ENCODE results near the gene CTNNA1. TPM values are rescaled to one million over a fixed set of nuclear protein-coding genes. Genes with fewer than 3 reads are reported as not detected.

Gene CTNNA1
- total RNA-seq, 1 donor from 2014 or later: 361 TPM

DNA sequence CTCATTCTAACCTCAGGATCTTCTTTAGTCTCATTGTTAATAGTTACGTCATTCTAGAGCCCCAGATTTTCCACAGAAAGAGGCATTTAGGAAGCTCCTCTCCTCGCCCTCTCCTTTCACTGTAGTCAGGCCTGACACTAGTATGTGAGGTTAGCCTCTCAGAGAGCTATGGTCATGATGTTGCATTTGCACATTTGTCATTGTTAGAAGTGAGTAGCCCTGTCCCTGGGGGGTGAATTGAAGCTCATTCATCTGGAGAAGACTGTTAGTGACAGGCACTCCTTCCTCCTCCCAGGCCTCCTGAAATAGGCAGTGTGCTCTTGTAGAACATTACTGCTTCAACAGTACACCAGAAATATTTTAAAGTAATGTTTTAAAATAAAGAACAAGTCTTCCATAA, 148.5 kb downstream of the CTNNA1 start:
- H3K27ac ChIP-seq: no peak overlapping the region
- no peak overlapping the region for H3K4me3 ChIP-seq
- H3K27me3 ChIP-seq (ENCODE audit: low read depth): no peaks in the 10 kb centered on the region
- DNase-seq (no peak), ATAC-seq (no peak)
- H3K36me3 ChIP-seq: peaks cover 63% of the 10 kb centered on the region
- H3K4me1 ChIP-seq: peaks cover 25% of the 10 kb centered on the region
- no peaks in the 10 kb centered on the region for H3K9me3 ChIP-seq
- TF ChIP-seq, protein P1, sequence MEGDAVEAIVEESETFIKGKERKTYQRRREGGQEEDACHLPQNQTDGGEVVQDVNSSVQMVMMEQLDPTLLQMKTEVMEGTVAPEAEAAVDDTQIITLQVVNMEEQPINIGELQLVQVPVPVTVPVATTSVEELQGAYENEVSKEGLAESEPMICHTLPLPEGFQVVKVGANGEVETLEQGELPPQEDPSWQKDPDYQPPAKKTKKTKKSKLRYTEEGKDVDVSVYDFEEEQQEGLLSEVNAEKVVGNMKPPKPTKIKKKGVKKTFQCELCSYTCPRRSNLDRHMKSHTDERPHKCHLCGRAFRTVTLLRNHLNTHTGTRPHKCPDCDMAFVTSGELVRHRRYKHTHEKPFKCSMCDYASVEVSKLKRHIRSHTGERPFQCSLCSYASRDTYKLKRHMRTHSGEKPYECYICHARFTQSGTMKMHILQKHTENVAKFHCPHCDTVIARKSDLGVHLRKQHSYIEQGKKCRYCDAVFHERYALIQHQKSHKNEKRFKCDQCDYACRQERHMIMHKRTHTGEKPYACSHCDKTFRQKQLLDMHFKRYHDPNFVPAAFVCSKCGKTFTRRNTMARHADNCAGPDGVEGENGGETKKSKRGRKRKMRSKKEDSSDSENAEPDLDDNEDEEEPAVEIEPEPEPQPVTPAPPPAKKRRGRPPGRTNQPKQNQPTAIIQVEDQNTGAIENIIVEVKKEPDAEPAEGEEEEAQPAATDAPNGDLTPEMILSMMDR (IDR thresholded peaks at IDR 0.05): no peak
- intact Hi-C loops (cut with DNase I): no loop called here

DNA sequence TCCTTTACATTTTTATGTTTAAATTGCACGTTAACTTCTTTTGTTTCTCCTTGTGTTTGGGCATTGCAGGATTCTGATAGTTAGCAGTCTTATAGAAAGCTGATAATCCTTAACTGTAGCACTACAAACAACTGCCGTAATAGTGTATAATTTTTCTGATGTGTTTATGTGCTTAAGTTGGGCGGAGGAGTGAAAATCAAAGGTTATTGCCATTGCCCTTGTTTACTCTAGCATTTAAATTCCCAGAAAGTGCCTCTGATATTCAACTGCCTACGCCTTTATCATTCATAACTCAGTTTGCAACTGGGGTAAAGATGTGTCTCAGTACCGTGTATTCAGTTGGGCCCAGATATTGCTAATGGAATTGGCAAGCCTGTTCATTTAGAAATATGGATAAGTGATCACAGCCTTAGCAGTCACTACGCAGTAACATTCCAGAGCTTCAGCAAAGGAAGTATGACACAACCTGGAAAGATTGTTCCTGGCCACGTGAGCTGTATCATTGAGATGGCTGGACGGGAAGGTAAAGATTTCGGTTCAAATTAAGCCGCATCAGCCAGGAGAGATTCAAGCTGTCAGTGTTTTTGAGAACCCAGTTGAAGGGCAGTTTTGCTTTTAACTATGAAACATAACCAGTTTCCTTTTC, 150.0 kb downstream of the CTNNA1 start:
- TF ChIP-seq, protein P1 (IDR thresholded peaks at IDR 0.05): no peak
- Histone ChIP-seq H3K9me3 (no peaks in the 10 kb centered on the region), H3K27ac (no peak overlapping the region), H3K4me3 (no peak overlapping the region), H3K27me3 (ENCODE audit: low read depth) (no peaks in the 10 kb centered on the region), H3K36me3 (peaks cover 75% of the 10 kb centered on the region), H3K4me1 (peaks cover 25% of the 10 kb centered on the region)
- DNase-seq (no peak), ATAC-seq (no peak)
- intact Hi-C loops (cut with DNase I): no loop called here

DNA sequence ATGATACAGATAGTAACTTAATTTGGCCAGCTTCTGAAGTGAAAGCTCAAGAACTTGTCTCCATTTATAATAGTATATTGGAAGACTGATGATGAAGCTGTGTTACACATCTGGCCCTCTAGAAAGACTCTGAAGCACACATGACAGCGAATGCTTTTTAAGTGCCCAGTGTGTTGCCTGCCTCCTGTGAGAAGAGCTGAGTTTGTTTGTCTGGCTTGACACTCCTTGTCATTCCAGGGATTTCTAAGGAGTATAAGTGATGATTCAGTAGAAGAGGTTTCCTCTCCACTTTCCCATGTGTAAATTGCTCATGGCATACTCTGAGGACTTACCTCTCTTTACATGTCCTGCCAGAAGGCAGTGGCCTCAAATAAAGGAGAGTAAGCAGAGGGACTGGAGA, 152.3 kb downstream of the CTNNA1 start:
- H3K9me3 ChIP-seq: no peaks in the 10 kb centered on the region
- intact Hi-C loops (cut with DNase I): no loop called here
- TF ChIP-seq, protein P1 (IDR thresholded peaks at IDR 0.05): no peak
- peaks cover 19% of the 10 kb centered on the region for H3K4me1 ChIP-seq
- DNase-seq: no peak
- H3K36me3 ChIP-seq: peaks cover 82% of the 10 kb centered on the region
- no peak overlapping the region for H3K4me3 ChIP-seq
- H3K27me3 ChIP-seq (ENCODE audit: low read depth): no peaks in the 10 kb centered on the region
- ATAC-seq: peak; percentile 59 to 74
- no peak overlapping the region for H3K27ac ChIP-seq

DNA sequence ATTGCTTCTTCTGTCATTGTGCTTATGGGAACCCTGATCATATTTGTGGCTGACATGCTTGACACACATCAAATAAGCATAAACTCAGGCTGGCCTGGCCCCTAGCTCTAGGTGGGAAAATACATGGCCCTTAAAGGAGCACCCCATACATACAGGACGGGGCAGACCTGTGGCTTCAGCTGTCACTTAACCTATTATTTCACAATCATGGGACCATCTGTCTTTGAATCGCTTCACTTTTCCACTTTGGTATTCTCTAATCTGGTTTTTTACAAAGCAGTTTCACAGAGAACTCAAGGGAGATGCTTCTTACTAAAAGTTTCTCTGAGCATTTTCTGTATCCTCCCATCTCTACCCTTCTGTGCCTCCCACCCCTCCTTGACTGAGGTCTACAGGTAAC, 156.5 kb downstream of the CTNNA1 start:
- H3K27ac ChIP-seq: no peak overlapping the region
- H3K9me3 ChIP-seq: no peaks in the 10 kb centered on the region
- TF ChIP-seq, protein P1 (IDR thresholded peaks at IDR 0.05): no peak
- ATAC-seq (no peak), DNase-seq (no peak)
- no peak overlapping the region for H3K4me3 ChIP-seq
- intact Hi-C loops (cut with DNase I): no loop called here
- H3K36me3 ChIP-seq: peaks cover 73% of the 10 kb centered on the region
- H3K4me1 ChIP-seq: no peaks in the 10 kb centered on the region
- H3K27me3 ChIP-seq (ENCODE audit: low read depth): no peaks in the 10 kb centered on the region

DNA sequence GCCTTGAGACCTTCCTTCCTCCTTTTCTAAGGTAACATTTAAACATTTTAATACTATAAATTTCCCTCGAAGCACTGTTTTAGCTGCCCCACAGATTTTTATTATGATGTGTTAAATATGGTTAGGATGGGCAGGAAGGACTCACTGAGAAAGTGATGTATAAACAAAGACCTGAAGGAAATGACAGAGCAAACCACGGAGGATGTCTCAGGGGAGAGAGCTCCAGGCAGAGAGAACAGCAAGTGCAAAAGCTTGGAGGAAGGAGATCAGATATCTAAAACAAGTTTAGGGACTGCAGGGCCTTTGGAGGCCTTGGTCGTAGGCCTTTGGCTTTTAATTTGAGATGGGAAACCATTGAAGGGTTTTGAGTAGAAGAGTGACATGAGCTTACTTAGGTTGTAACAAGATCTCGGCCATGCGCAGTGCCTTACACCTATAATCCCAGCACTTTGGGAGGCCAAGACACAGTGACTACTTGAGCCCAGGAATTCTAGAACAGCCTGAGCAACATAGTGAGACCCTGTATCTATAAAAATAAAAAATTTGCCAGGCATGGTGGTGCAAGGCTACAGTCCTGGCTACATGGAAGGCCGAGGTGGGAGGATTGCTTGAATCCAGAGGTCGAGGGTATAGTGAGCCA, 157.4 kb downstream of the CTNNA1 start:
- intact Hi-C loops (cut with DNase I): no loop called here
- ATAC-seq (no peak), DNase-seq (no peak)
- Histone ChIP-seq H3K27me3 (ENCODE audit: low read depth) (no peaks in the 10 kb centered on the region), H3K4me1 (no peaks in the 10 kb centered on the region), H3K4me3 (no peak overlapping the region), H3K9me3 (no peaks in the 10 kb centered on the region), H3K27ac (no peak overlapping the region), H3K36me3 (peaks cover 71% of the 10 kb centered on the region)
- TF ChIP-seq, protein P1 (IDR thresholded peaks at IDR 0.05): no peak
